HepG2 (cell line): ENCODE measurements around the gene ABL2. TPM values are rescaled to one million over a fixed set of nuclear protein-coding genes. Genes with fewer than 3 reads are reported as not detected.

Experiments
- ATAC-seq: fragments of 200-7000 bp; cut with Tn5 transposase; 3 replicates; pipeline ENCODE4 v1.9.1; 2020; ENCODE audit warnings: mild to moderate bottlenecking, moderate library complexity
- BruUV-seq: library from RNA; stranded (reverse); fragments of 400-500 nt; replicated peaks from 2 replicates; lab custom pipeline; 2021; lab: Mats Ljungman, UMichigan
- CTCF ChIA-PET: fragments of 300-600 bp; formaldehyde crosslinking; extraction: SDS; loops from one replicate; lab custom pipeline; 2021; ENCODE audit warnings: low total read pairs, inconsistent platforms, low intra/inter-chr PET ratio; lab: Yijun Ruan, JAX
- POLR2A ChIA-PET: fragments of 350-600 bp; sonication (Branson Sonifier 250); formaldehyde crosslinking; loops from one replicate; lab custom pipeline; 2020; ENCODE audit warnings: antibody characterized with exemption, inconsistent platforms; lab: Yijun Ruan, JAX
- DNase-seq: peaks from one replicate; pipeline ENCODE4 v3.0.0-alpha.2; 2015; ENCODE audit warnings: low spot score
- FAIRE-seq: peaks from 3 replicates; lab custom pipeline; 2011; peaks lifted over from hg19 to GRCh38; lab: Jason Lieb, UNC
- H2AFZ ChIP-seq: one replicate; pipeline ENCODE4 v1.6.1; 2011; ENCODE audit warnings: low read length, inconsistent platforms
- H3K27ac ChIP-seq: fragments of 300-600 bp; 3 replicates; pipeline ENCODE4 v1.8.0; 2011; ENCODE audit warnings: mixed run types, mild to moderate bottlenecking, mixed read lengths, low read length, inconsistent platforms; ENCODE audit not compliant: insufficient read depth; ENCODE audit errors: extremely low read length
- H3K27me3 ChIP-seq, 2 experiments: fragments of 200-600 bp in 1 of 2; 2 replicates in 1 of 2; 3 replicates in 1 of 2; pipeline versions ENCODE4 v1.6.0 to v1.8.0; 2011; ENCODE audit warnings: low read length in 2 of 2, mild to moderate bottlenecking in 2 of 2, moderate library complexity in 2 of 2, inconsistent platforms in 1 of 2; ENCODE audit not compliant: insufficient read depth in 2 of 2, control insufficient read depth in 1 of 2
- H3K36me3 ChIP-seq, 2 experiments: fragments of 200-600 bp in 1 of 2; replicated peaks in 1 of 2; 2 replicates in 1 of 2; 3 replicates in 1 of 2; pipeline versions ENCODE4 v1.5.1 to v1.8.0; 2011; ENCODE audit warnings: low read length in 2 of 2, inconsistent platforms in 1 of 2; ENCODE audit not compliant: insufficient read depth in 2 of 2, control insufficient read depth in 1 of 2
- H3K4me1 ChIP-seq: 2 replicates; pipeline ENCODE4 v1.5.1; 2012; ENCODE audit warnings: low read length, inconsistent platforms; ENCODE audit not compliant: insufficient read depth
- H3K4me2 ChIP-seq: 2 replicates; pipeline ENCODE4 v1.6.0; 2011; ENCODE audit warnings: low read depth, low read length, inconsistent platforms
- H3K4me3 ChIP-seq, 3 experiments: fragments of 200-600 bp in 1 of 3; sonication (generic), shearing (Covaris generic) in 1 of 3; replicated peaks in 1 of 3; 2 replicates each; pipeline ENCODE4 v1.5.1; 2011 to 2016; ENCODE audit warnings: low read length in 3 of 3, inconsistent platforms in 2 of 3, low read depth in 2 of 3, mild to moderate bottlenecking in 2 of 3, control low read depth in 1 of 3, mixed read lengths in 1 of 3; ENCODE audit not compliant: insufficient read depth in 1 of 3
- H3K79me2 ChIP-seq: one replicate; pipeline ENCODE4 v1.6.1; 2011; ENCODE audit warnings: low read length, inconsistent platforms; ENCODE audit not compliant: insufficient read depth
- H3K9ac ChIP-seq: 2 replicates; pipeline ENCODE4 v1.6.0; 2011; ENCODE audit warnings: mild to moderate bottlenecking, low read depth, low read length, inconsistent platforms; ENCODE audit not compliant: insufficient read depth
- H3K9me3 ChIP-seq: 2 replicates; pipeline ENCODE4 v1.5.1; 2012; ENCODE audit warnings: mild to moderate bottlenecking, low read length
- H4K20me1 ChIP-seq: 2 replicates; pipeline ENCODE4 v1.6.0; 2011; ENCODE audit warnings: inconsistent platforms, mild to moderate bottlenecking, low read length, moderate library complexity; ENCODE audit not compliant: insufficient read depth
- BATF2 ChIP-seq: sonication (generic); formaldehyde crosslinking; IDR thresholded peaks from 2 replicates; pipeline ENCODE4 v1.8.0; 2022; ENCODE audit warnings: mild to moderate bottlenecking, missing genetic modification reagents, moderate library complexity
- EHMT2 ChIP-seq: fragments of 200-600 bp; sonication (generic); IDR thresholded peaks from 2 replicates; pipeline ENCODE4 v1.7.0; 2017; ENCODE audit warnings: antibody characterized with exemption, low read depth, low read length, borderline replicate concordance
- GMEB2 ChIP-seq: IDR thresholded peaks from 2 replicates; pipeline ENCODE4 v1.6.1; 2016; ENCODE audit warnings: missing biosample characterization, missing genetic modification reagents, low read depth
- KMT2A ChIP-seq: sonication (generic); formaldehyde crosslinking; IDR thresholded peaks from 2 replicates; pipeline ENCODE4 v1.4.0; 2020; ENCODE audit warnings: missing genetic modification reagents
- MBD4 ChIP-seq: IDR thresholded peaks from 2 replicates; pipeline ENCODE4 v1.6.1; 2012; ENCODE audit warnings: low read length, inconsistent platforms, borderline replicate concordance
- MEIS2 ChIP-seq: sonication (generic); formaldehyde crosslinking; IDR thresholded peaks from 2 replicates; pipeline ENCODE4 v1.9.0; 2021; ENCODE audit warnings: mild to moderate bottlenecking, missing genetic modification reagents
- MIER3 ChIP-seq: IDR thresholded peaks from 2 replicates; pipeline ENCODE4 v1.6.1; 2016; ENCODE audit warnings: missing compliant biosample characterization, borderline replicate concordance
- NFIB ChIP-seq: sonication (generic); formaldehyde crosslinking; IDR thresholded peaks from 2 replicates; pipeline ENCODE4 v1.9.0; 2021; ENCODE audit warnings: missing genetic modification reagents, mild to moderate bottlenecking, borderline replicate concordance
- PCBP1 ChIP-seq: fragments of 200-400 bp; formaldehyde crosslinking; IDR thresholded peaks from 2 replicates; pipeline ENCODE4 v1.6.1; 2017; ENCODE audit warnings: mild to moderate bottlenecking, low read depth, low read length, borderline replicate concordance
- PHF21A ChIP-seq: sonication (generic); formaldehyde crosslinking; IDR thresholded peaks from 2 replicates; pipeline ENCODE4 v1.5.0; 2020; ENCODE audit warnings: mild to moderate bottlenecking, missing genetic modification reagents
- RARG ChIP-seq: sonication (generic); formaldehyde crosslinking; IDR thresholded peaks from 2 replicates; pipeline ENCODE4 v1.4.0; 2020; ENCODE audit warnings: low read depth, mild to moderate bottlenecking, missing genetic modification reagents
- SIN3B ChIP-seq: fragments of 150-350 bp; IDR thresholded peaks from 2 replicates; pipeline ENCODE4 v1.6.1; 2014; ENCODE audit warnings: low read length
- SNRNP70 ChIP-seq: fragments of 200-400 bp; formaldehyde crosslinking; IDR thresholded peaks from 2 replicates; pipeline ENCODE4 v1.6.1; 2017; ENCODE audit warnings: mild to moderate bottlenecking, low read depth, low read length, moderate library complexity
- TP53 ChIP-seq: sonication (generic); formaldehyde crosslinking; conservative IDR thresholded peaks from 2 replicates; pipeline ENCODE4 v1.4.0; 2020; ENCODE audit warnings: missing genetic modification reagents
- ZBTB20 ChIP-seq: sonication (generic); formaldehyde crosslinking; IDR thresholded peaks from 2 replicates; pipeline ENCODE4 v1.8.1; 2023; ENCODE audit warnings: missing genetic modification reagents, low read depth, mild to moderate bottlenecking, borderline replicate concordance
- ZNF180 ChIP-seq: sonication (generic); formaldehyde crosslinking; IDR thresholded peaks from 2 replicates; pipeline ENCODE4 v1.4.0; 2020; ENCODE audit warnings: low read depth, missing genetic modification reagents, borderline replicate concordance
- ZNF432 ChIP-seq: sonication (generic); formaldehyde crosslinking; IDR thresholded peaks from 2 replicates; pipeline ENCODE4 v1.5.0; 2020; ENCODE audit warnings: missing genetic modification reagents, mild to moderate bottlenecking, borderline replicate concordance
- ZNF468 ChIP-seq: sonication (generic); formaldehyde crosslinking; IDR thresholded peaks from 2 replicates; pipeline ENCODE4 v1.8.0; 2022; ENCODE audit warnings: mild to moderate bottlenecking, moderate library complexity, missing genetic modification reagents
- ZNF589 ChIP-seq: sonication (generic); formaldehyde crosslinking; conservative IDR thresholded peaks from 2 replicates; pipeline ENCODE4 v1.8.0; 2022; ENCODE audit warnings: mild to moderate bottlenecking, moderate library complexity, missing genetic modification reagents
- ZNF672 ChIP-seq: sonication (generic); formaldehyde crosslinking; IDR thresholded peaks from 2 replicates; pipeline ENCODE4 v1.8.1; 2022; ENCODE audit warnings: missing genetic modification reagents
- ZSCAN22 ChIP-seq: sonication (generic); formaldehyde crosslinking; IDR thresholded peaks from 2 replicates; pipeline ENCODE4 v1.4.0; 2020; ENCODE audit warnings: mild to moderate bottlenecking, missing genetic modification reagents
- WGBS: methylation state at CpG from one replicate; pipeline ENCODE4 v1.1.6; 2017; ENCODE audit warnings: low lambda C conversion rate; 5-methylcytosine and 5-hydroxymethylcytosine counted together
- in situ Hi-C: cut with HindIII; loops from 2 replicates; pipeline ENCODE4 v1.10.0; 2017; ENCODE audit warnings: low pct_unique_long_range_greater_than_20kb; ENCODE audit not compliant: extremely low pct_ligation_motif_present
- intact Hi-C: fragments of 100-400 bp; cut with micrococcal nuclease; formaldehyde crosslinking; loops from one replicate; pipeline ENCODE4 v1.10.0; 2022; ENCODE audit not compliant: unreplicated experiment
- polyA plus RNA-seq, 8 experiments: library from polyadenylated mRNA; depleted of rRNA in 3 of 8; stranded (reverse) in 7 of 8; unstranded in 1 of 8; fragments of >200 nt; fragmentation: Illumina TruSeq in 4 of 8; extraction: Trizol in 4 of 8; gene quantifications; 2 replicates each; pipeline versions ENCODE4 v1.2.1 to v1.2.3, GENCODE V29; 2011 to 2016; ENCODE audit warnings: low read depth in 4 of 8, missing spikeins in 1 of 8, mixed read lengths in 1 of 8; ENCODE audit not compliant: insufficient read depth in 1 of 8
- total RNA-seq, 5 experiments: library from RNA; depleted of rRNA; stranded (reverse); fragments of >200 nt; fragmentation: Illumina TruSeq; extraction: Trizol; gene quantifications; 2 replicates each; pipeline ENCODE4 v1.2.3, GENCODE V29; 2016; ENCODE audit warnings: low read depth in 1 of 5

ABL2 gene
- total and polyA plus RNA-seq, 2 of the 13 experiments (the other 11 are each of a cell fraction or from before 2014, with no cell fraction given), result 5.8 to 6.0 TPM

- TF ChIP-seq ZNF672 (CRISPR knock-in tag), result no peak
- TF ChIP-seq EHMT2, result no peak
- TF ChIP-seq ZBTB20 (CRISPR knock-in tag), result no peak
- TF ChIP-seq, all 625 proteins: peak for 0
Observed at GRCh38 chr1:179153217-179153616, 76.3 kb downstream of the ABL2 start (continued).

DNA sequence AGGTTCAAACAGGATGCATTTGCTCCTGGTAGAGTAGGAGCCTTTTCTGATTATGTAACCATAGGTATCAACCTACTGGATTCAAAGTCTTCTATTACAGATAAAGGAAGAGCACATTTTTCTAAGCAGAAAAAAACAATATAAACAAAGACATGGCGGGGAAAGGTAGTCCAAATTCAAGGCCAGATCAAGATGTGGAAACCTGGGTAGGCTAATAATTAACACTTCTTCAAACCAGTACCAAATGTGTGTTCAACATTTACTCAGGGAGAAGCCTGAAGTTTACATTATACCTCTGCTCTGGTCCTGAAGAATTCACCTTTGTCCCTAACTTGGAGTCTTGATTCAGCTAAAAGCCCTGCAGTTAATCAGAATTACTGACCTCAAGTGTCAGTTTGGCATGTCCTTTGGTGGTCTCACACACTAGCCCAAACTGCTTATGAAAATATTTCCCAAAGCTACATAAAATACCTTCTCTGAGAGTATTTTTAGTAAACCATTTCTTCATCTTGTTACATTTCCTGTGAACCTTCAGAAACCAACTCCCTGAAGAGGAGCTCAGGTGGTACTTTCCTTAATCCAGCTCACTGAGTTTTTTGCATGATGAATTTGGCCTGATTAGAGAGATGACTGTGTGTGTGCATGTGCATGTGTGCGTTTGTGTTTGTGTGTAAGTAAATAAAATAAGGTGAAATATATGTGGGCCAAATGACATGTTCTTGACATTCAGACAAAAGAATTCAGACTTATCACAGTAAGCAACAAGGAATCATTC, 77.4 kb downstream of the ABL2 start:
- Histone ChIP-seq H3K4me3 (peak overlapping the region in 2 of 3 experiments; percentile 23 to 31; a peak in 3 of 6 replicates), H2AFZ (no peak overlapping the region), H3K79me2 (peaks cover 42% of the 10 kb centered on the region), H3K9me3 (no peaks in the 10 kb centered on the region), H3K4me2 (peak overlapping the region; percentile 72), H3K4me1 (peaks cover 70% of the 10 kb centered on the region), H3K9ac (0 out of 2 replicates have a peak overlapping the region, but pooled peaks have one; percentile 10), H3K36me3 (0 out of 5 replicates have a peak, but pooled peaks cover 0 to 1% of the 10 kb centered on the region in 2 experiments), H4K20me1 (0 out of 2 replicates have a peak, but pooled peaks cover 4% of the 10 kb centered on the region), H3K27ac (peak overlapping the region; percentile 71), H3K27me3 (no peaks in the 10 kb centered on the region)
- in situ Hi-C loops (no loop called here), intact Hi-C loops (no loop called here)
- BruUV-seq, result no TSS peak
- peak; percentile 99 for ATAC-seq
- POLR2A ChIA-PET, result interaction anchor here (1.0 kb wide), 1 partner anchor 29 kb away, joined by 3 read pairs; no protein-coding TSS in a partner anchor
- DNase-seq, result peak; percentile 95
- 0% methylated on average over 2 of the region's 2 CpGs for WGBS
- CTCF ChIA-PET, result no interaction called here
- FAIRE-seq, result peak; percentile 95
- TF ChIP-seq ZNF432 (no peak), GMEB2 (CRISPR knock-in tag) (0 out of 2 replicates have a peak, but pooled peaks have one; percentile 9), MBD4 (0 out of 2 replicates have a peak, but pooled peaks have one; percentile 3), KMT2A (CRISPR knock-in tag) (no peak), MIER3 (peak; percentile 76; the same call in 1 of the 2 replicates), NFIB (CRISPR knock-in tag) (no peak), ZSCAN22 (CRISPR knock-in tag) (no peak), ZNF468 (CRISPR knock-in tag) (no peak), SIN3B (no peak), ZNF180 (no peak), PHF21A (CRISPR knock-in tag) (peak; percentile 66; the same call in 1 of the 2 replicates), MEIS2 (CRISPR knock-in tag) (peak; percentile 57; the same call in 1 of the 2 replicates), RARG (CRISPR knock-in tag) (no peak), BATF2 (no peak), ZNF589 (CRISPR knock-in tag) (no peak), TP53 (CRISPR knock-in tag) (no peak), SNRNP70 (no peak), PCBP1 (no peak)
